Sigmoid colon (tissue), 4 donors: Measurements from ENCODE around the gene PIGR.

Experiments
- CTCF ChIP-seq, 4 experiments: fragments of 450-650 bp in 3 of 4; fragments of 200-600 bp in 1 of 4; IDR thresholded peaks; one replicate each; pipeline ENCODE4 v1.5.1; 2016 to 2019; ENCODE audit warnings: antibody characterized with exemption in 4 of 4, mild to moderate bottlenecking in 3 of 4, moderate library complexity in 2 of 4
- EP300 ChIP-seq, 4 donors: sonication (generic); formaldehyde crosslinking; IDR thresholded peaks; one replicate each; pipeline ENCODE4 v1.6.1; 2017; ENCODE audit warnings: antibody characterized with exemption in 4 of 4
- POLR2A ChIP-seq, 2 donors: fragments of 450-650 bp; IDR thresholded peaks; one replicate each; pipeline ENCODE4 v1.6.1; 2016; ENCODE audit warnings: antibody characterized with exemption in 2 of 2, mild to moderate bottlenecking in 2 of 2, moderate library complexity in 2 of 2

- TF ChIP-seq CTCF (IDR thresholded peaks at IDR 0.05) (no peak), EP300 (IDR thresholded peaks at IDR 0.05) (no peak), POLR2A (IDR thresholded peaks at IDR 0.05) (no peak)
Measured at GRCh38 chr1:206967096-206967849, 21.0 kb upstream of the PIGR start.
